Astrocyte of the cerebellum (primary cell): ENCODE data around the gene BAD.

Experiments
- DNase-seq: peaks from one replicate; pipeline ENCODE4 v3.0.0-alpha.2; 2011; ENCODE audit warnings: low read depth
- H3K4me3 ChIP-seq: 2 replicates; pipeline ENCODE4 v1.5.1; 2011; ENCODE audit warnings: mild to moderate bottlenecking, low read depth, low read length, moderate library complexity
- in situ Hi-C: cut with HindIII; loops from 2 replicates; pipeline ENCODE4 v1.10.0; 2017; ENCODE audit warnings: low sequenced_read_pairs
- TF ChIP-seq, protein P1 (sequence below): IDR thresholded peaks from 2 replicates; pipeline ENCODE4 v1.5.1; 2012; ENCODE audit warnings: low read length, low read depth, moderate library complexity, mild to moderate bottlenecking; ENCODE audit errors: missing control alignments

The BAD gene

DNA sequence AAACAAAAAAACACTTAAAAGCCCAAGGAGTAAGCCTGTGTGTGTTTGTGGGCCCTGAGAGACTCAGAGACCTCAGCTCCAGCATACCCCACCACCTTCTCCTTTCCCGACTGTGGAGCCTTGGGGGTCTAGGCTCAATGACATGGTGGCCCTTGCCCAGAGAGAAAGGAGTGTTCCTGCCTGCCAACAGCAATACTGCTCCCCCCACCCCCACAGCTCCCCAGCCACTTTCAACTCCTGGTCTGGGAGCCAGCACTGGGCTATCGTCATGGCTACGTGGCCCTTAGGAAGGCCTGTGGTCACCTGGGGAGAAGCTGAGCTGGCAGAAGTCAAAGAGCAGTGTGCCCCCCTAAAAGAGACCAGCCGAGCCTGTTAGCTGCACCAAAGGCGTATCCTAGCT is 40.4 kb downstream of the BAD start:
- TF ChIP-seq, protein P1, sequence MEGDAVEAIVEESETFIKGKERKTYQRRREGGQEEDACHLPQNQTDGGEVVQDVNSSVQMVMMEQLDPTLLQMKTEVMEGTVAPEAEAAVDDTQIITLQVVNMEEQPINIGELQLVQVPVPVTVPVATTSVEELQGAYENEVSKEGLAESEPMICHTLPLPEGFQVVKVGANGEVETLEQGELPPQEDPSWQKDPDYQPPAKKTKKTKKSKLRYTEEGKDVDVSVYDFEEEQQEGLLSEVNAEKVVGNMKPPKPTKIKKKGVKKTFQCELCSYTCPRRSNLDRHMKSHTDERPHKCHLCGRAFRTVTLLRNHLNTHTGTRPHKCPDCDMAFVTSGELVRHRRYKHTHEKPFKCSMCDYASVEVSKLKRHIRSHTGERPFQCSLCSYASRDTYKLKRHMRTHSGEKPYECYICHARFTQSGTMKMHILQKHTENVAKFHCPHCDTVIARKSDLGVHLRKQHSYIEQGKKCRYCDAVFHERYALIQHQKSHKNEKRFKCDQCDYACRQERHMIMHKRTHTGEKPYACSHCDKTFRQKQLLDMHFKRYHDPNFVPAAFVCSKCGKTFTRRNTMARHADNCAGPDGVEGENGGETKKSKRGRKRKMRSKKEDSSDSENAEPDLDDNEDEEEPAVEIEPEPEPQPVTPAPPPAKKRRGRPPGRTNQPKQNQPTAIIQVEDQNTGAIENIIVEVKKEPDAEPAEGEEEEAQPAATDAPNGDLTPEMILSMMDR, result no peak
- no peak overlapping the region for H3K4me3 ChIP-seq
- in situ Hi-C loops, result no loop called here

DNA sequence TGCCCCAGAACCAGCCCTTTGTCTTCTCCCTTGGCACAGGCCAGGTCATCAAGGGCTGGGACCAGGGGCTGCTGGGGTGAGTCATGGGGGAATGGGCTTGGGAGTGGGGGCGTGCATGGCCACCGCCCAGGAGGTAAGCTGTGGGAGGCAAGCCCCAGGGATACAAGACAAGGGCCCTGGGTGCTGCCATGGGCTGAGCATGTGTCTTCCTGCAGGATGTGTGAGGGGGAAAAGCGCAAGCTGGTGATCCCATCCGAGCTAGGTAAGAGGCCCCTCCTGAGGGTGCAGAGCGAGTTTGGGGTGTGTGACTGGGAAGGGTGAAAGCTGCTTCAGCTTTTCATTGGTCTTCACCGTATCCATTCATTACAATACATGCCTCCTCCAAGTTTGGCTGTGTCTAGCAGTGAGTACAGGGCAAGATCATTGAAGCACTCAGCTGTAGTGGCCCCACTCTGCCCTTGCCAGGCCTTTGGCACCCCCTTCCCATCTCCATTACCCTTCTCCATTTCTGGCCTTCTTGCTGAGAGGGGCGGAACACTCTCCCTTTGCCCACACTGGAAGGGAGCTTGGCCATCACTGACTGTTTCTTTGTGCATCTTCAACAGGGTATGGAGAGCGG is 41.1 kb downstream of the BAD start:
- no peak overlapping the region for H3K4me3 ChIP-seq
- DNase-seq, result no peak
- in situ Hi-C loops, result no loop called here
- TF ChIP-seq, protein P1, result no peak

More for the DNA sequence above, 40.4 kb downstream of the BAD start:
- DNase-seq, result no peak

DNA sequence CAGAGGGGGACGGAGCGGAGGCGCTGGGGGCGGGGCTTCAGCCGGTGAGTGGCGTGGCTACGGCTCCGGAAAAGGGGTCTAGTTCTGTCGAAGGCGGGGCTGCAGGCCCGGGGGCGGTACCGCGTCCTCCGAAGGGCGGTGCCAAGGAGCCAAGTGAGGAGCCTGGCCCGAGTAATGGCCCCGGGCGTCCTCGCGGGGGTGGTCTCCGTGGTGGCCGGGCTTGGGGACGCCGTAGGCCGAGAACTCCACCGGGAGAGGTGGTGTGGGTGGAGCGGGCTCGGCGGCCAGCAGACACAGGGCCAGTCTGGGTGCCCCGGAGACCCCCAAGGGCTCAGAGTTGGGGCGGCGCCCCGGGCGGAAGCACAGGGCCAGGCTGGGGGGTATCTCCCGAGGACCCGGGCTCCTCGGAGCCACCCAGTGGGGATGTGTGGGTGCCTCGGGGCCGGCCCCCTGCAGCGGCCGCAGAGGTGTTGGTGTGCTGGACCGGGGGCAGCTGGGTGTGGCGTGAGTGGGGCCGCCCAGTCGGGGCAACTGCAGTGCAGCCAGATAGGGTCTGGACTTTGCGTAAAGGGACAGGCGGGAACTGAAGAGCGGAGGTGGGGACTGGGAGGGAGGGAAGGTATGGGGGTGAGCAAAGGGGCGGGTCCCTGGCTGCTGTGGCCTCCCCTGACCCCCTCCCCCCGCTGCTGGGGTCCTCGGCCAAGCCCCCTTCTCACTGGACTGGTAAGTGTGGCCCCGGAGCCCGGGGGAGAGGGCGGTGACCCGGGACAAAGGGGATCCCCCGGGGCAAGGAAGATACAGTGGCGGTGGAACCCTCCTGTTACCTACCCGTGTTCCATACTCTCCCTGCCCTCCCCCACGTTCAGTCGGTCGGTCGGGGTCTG is 42.7 kb downstream of the BAD start:
- TF ChIP-seq, protein P1, result no peak
- in situ Hi-C loops, result no loop called here
- no peak for DNase-seq
- H3K4me3 ChIP-seq, result peak overlapping the region; percentile 92

DNA sequence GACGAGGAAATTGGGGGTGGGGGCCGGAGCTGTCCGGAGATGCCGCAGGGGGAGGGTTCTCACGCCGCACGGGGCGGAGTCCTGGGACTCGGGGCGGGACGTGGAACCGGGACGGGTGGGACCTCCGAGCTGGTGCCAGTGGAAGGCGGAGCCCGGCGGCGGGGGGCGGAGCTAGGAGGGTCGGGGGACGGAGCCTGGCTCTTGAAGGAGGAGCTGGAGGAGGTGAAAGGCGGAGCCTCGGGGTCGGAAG is 43.3 kb downstream of the BAD start:
- in situ Hi-C loops, result no loop called here
- H3K4me3 ChIP-seq, result peak overlapping the region; percentile 92
- TF ChIP-seq, protein P1, result no peak
- peak; percentile 97 for DNase-seq

DNA sequence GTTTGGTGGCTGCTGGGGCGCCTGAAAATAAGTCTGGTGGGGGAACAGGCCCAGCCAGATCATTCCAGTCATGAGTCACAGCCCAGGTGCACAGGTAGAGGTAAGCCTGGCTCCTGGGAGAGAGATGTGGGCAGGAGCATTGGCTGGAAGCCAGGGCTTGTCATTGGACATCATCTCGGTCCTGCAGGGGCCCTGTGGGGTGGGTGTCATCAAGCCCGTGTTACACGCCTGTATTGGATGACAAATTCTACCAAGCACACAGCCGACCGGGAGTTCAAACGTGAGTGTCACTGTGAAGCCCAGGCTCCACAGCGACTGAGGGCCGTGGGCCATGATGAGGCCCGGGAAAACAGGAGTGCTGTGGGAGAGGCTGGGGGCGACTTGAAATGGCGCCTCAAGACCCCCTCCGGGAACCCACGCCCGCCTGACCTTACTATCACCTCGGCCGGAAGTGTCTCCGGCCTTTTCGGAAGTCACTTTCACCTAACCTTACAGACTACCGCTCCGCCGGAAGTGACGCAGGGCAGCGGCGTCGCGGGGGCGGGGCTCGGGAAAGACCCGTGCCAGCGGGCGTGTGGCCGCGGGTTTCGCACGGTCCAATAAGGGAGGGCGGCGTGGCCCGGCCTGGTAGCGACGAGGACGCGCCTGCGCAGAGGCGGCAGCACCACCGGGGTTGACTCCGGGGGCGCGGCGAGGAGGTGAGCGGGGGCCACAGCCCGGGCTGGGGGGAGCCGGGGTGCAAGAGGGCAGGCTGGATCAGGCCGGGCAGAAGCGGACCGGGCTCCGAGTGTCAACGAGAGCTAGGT is 43.8 kb downstream of the BAD start, which contains the start of gene FKBP2:
TSS of gene FKBP2 (plus strand) at position 661 of the 806 bp plus-strand sequence. CDS start 1,293 bp downstream, outside the sequence.
- in situ Hi-C loops, result no loop called here

More for the DNA sequence above, 43.8 kb downstream of the BAD start, which contains the start of gene FKBP2:
- H3K4me3 ChIP-seq, result peak within 1 kb of the TSS; percentile 92
- TF ChIP-seq, protein P1, result no peak
- DNase-seq, result peak; percentile 92
